Measurements from ENCODE around the gene DTNA.

GRCh38 chr18:34901299-34901698 lies 191.2 kb downstream of the DTNA start:
- TF ChIP-seq CTCF (conservative IDR thresholded peaks at IDR 0.05) (peak; percentile 35; the same call in 1 of the 2 replicates), EZH2 (IDR thresholded peaks at IDR 0.05; ENCODE audit: low read depth) (no peak)
